HEK293T (cell line): ENCODE measurements around the gene MAD1L1.
"Not testable (repeated sequence)": the region's sequence is repeated elsewhere in the genome, so short reads cannot be mapped to it uniquely, and the experiment has no call there.

ENCODE experiments used
- CTCF ChIA-PET: fragments of 350-600 bp; formaldehyde crosslinking; extraction: SDS; loops from one replicate; lab custom pipeline; 2021; ENCODE audit warnings: antibody characterized with exemption, inconsistent platforms; lab: Yijun Ruan, JAX
- POLR2A ChIA-PET: fragments of 350-600 bp; formaldehyde crosslinking; extraction: SDS; loops from one replicate; lab custom pipeline; 2020; ENCODE audit warnings: antibody characterized with exemption, inconsistent platforms; lab: Yijun Ruan, JAX
- DNase-seq: peaks from one replicate; pipeline ENCODE4 v3.0.0; 2012; ENCODE audit warnings: mixed read lengths; ENCODE audit errors: extremely low spot score
- ARNT ChIP-seq: fragments of 450-650 bp; IDR thresholded peaks from 2 replicates; pipeline ENCODE4 v1.6.1; 2017; ENCODE audit warnings: mild to moderate bottlenecking
- BHLHE40 ChIP-seq: fragments of 450-650 bp; IDR thresholded peaks from 2 replicates; pipeline ENCODE4 v1.6.1; 2016; ENCODE audit warnings: mild to moderate bottlenecking, moderate library complexity, borderline replicate concordance
- CTBP1 ChIP-seq: fragments of 450-650 bp; IDR thresholded peaks from 2 replicates; pipeline ENCODE4 v1.6.1; 2016; ENCODE audit warnings: borderline replicate concordance
- ELF4 ChIP-seq: fragments of 450-650 bp; IDR thresholded peaks from 2 replicates; pipeline ENCODE4 v1.6.1; 2017; ENCODE audit warnings: antibody characterized with exemption
- FOXA1 ChIP-seq: fragments of 450-650 bp; IDR thresholded peaks from 2 replicates; pipeline ENCODE4 v1.6.1; 2016; ENCODE audit warnings: mild to moderate bottlenecking
- FOXK2 ChIP-seq: fragments of 450-650 bp; IDR thresholded peaks from 2 replicates; pipeline ENCODE4 v1.6.1; 2016; ENCODE audit warnings: mild to moderate bottlenecking
- FOXM1 ChIP-seq: fragments of 450-650 bp; IDR thresholded peaks from 2 replicates; pipeline ENCODE4 v1.6.1; 2017; ENCODE audit warnings: mild to moderate bottlenecking, borderline replicate concordance
- HDGF ChIP-seq: fragments of 450-650 bp; IDR thresholded peaks from 2 replicates; pipeline ENCODE4 v1.6.1; 2017; ENCODE audit warnings: antibody characterized with exemption, borderline replicate concordance
- L3MBTL2 ChIP-seq: fragments of 450-650 bp; conservative IDR thresholded peaks from 2 replicates; pipeline ENCODE4 v1.6.1; 2016; ENCODE audit warnings: mild to moderate bottlenecking
- LEF1 ChIP-seq: fragments of 450-650 bp; IDR thresholded peaks from 2 replicates; pipeline ENCODE4 v1.6.1; 2017; ENCODE audit warnings: mild to moderate bottlenecking, borderline replicate concordance
- NFRKB ChIP-seq: fragments of 450-650 bp; IDR thresholded peaks from 2 replicates; pipeline ENCODE4 v1.6.1; 2016; ENCODE audit warnings: mild to moderate bottlenecking, moderate library complexity
- SP1 ChIP-seq: fragments of 450-650 bp; IDR thresholded peaks from 2 replicates; pipeline ENCODE4 v1.6.1; 2017
- SUZ12 ChIP-seq: fragments of 450-650 bp; IDR thresholded peaks from 2 replicates; pipeline ENCODE4 v1.6.1; 2016; ENCODE audit warnings: mild to moderate bottlenecking
- TARDBP ChIP-seq: fragments of 450-650 bp; IDR thresholded peaks from 2 replicates; pipeline ENCODE4 v1.6.1; 2016
- ZNF384 ChIP-seq: fragments of 450-650 bp; IDR thresholded peaks from 2 replicates; pipeline ENCODE4 v1.6.1; 2016
- TF ChIP-seq, protein P1 (sequence below): fragments of 450-650 bp; IDR thresholded peaks from 2 replicates; pipeline ENCODE4 v1.6.1; 2016

MAD1L1 gene

DNA sequence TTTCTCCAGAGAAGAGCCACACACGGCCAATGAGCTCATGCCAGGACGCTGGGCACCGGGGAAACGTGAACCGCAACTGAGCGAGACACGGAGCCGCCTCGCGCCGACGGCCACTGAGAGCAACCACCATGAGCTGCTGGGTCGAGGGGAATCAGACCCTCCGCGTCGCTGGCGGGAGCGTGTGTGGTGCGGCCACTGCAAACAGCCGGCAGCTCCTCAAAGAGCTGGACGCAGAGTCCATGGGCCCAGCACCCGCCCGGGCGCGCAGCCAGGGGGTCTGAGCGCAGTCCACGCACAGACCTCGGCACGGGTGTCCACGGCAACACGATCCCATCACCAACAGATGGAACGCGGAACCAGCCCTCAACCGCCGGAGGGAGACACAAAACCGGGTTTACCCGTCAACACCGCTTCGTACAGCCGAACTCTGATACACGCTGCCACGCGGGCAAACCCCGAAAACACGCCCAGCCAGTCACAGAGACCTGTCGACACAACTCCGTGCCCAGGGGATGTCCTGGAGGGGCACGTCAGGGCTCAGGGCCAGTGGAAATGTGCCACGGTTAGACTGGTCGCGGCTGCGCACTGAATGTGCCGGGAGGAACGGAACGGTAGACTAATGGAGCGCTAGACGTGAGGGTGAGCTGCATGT is 415.6 kb downstream of the MAD1L1 start:
- POLR2A ChIA-PET: no interaction called here
- TF ChIP-seq TARDBP (no peak), L3MBTL2 (no peak), BHLHE40 (no peak), FOXA1 (no peak), FOXK2 (no peak), ZNF384 (no peak), LEF1 (no peak), ARNT (no peak), HDGF (no peak), ELF4 (no peak), SUZ12 (no peak), NFRKB (no peak), SP1 (no peak), FOXM1 (no peak), CTBP1 (no peak)
- TF ChIP-seq, protein P1, sequence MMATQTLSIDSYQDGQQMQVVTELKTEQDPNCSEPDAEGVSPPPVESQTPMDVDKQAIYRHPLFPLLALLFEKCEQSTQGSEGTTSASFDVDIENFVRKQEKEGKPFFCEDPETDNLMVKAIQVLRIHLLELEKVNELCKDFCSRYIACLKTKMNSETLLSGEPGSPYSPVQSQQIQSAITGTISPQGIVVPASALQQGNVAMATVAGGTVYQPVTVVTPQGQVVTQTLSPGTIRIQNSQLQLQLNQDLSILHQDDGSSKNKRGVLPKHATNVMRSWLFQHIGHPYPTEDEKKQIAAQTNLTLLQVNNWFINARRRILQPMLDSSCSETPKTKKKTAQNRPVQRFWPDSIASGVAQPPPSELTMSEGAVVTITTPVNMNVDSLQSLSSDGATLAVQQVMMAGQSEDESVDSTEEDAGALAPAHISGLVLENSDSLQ: no peak
- DNase-seq: no peak
- CTCF ChIA-PET: no interaction called here

DNA sequence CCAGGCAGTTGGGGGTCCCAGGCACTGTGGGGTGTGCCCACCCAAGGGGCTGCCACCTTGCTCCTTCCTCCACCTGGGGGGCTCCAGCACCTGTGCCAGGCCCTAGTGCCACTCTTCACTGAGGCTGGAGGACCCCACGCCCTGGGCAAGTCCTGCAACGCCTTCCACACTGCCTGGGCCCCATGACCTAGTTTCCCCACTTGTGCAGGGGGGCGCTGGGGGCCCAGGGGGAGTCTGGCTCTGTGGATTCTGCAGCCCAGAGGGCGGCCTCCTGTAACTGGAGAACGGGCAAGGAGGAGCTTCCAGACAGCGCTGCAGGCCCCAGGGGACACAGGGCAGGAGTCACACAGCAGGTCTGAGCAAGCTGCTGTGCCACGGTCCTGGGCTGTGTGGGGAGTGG is 416.3 kb downstream of the MAD1L1 start:
- POLR2A ChIA-PET, DNase-seq, CTCF ChIA-PET: not testable (repeated sequence)

DNA sequence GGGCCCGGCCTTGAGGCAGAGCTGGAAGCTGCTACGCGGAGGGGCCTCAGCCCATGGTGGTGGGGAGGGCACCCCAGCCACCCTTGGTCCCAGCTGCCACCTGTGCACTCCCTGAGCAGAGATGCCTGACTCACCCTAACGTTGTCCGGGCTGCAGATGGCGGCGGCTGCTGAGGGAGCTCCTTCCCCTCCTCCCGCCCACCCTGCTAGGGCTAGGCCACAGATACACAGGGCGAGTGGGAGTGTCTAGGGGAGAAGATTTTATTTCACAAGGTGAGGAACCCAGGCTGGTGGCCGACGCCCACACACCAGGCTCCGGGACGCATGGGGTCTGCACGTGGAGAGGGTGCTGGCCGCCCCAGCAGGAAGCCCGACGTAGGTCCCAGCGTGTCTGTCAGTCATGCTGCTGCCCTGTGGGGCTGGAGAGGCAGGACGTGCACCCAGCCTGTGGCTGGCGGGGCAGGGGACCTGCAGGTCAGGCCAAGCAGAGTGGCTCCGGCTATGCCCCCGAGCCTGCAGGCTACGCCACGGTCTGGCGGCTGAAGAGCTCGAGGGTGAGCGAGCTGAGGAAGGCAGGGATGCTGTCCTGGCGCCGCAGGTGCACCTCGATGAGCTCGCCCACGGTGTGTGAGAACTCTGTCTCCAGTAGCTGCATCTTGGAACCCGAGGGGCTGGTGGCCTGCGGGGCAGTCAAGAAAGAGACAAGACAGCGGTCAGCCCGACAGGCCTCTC is 417.0 kb downstream of the MAD1L1 start:
- POLR2A ChIA-PET, CTCF ChIA-PET, DNase-seq: not testable (repeated sequence)

DNA sequence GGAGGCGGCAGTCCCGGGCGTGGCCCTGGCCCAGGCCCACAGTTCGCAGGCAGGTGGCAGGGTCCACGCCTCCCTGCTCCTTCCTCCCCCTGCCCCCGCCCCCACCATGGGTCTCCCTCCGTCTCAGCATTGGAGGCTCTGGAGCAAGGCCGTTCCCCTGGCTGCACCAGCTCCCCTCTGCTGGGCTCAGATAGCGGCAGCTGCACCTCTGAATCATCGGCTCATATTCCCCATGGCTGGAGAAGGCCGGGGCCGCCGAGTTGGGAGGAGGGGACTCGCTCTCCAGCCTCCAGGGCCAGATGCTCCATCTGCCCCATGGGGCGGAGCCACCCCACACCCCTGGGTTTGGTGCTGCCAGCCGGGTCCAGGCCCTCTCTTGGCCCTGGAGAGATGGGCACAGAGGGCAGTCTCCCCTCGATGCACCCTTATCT is 417.7 kb downstream of the MAD1L1 start:
- CTCF ChIA-PET: no interaction called here
- POLR2A ChIA-PET: no interaction called here
- no peak for DNase-seq
- no peak for TF ChIP-seq HDGF
- TF ChIP-seq ZNF384: no peak
- TF ChIP-seq NFRKB: no peak
- TF ChIP-seq LEF1: no peak
- no peak for TF ChIP-seq ELF4
- TF ChIP-seq SP1: no peak
- no peak for TF ChIP-seq L3MBTL2
- TF ChIP-seq TARDBP: no peak
- TF ChIP-seq, protein P1: no peak
- no peak for TF ChIP-seq FOXM1
- no peak for TF ChIP-seq SUZ12
- TF ChIP-seq BHLHE40: no peak

DNA sequence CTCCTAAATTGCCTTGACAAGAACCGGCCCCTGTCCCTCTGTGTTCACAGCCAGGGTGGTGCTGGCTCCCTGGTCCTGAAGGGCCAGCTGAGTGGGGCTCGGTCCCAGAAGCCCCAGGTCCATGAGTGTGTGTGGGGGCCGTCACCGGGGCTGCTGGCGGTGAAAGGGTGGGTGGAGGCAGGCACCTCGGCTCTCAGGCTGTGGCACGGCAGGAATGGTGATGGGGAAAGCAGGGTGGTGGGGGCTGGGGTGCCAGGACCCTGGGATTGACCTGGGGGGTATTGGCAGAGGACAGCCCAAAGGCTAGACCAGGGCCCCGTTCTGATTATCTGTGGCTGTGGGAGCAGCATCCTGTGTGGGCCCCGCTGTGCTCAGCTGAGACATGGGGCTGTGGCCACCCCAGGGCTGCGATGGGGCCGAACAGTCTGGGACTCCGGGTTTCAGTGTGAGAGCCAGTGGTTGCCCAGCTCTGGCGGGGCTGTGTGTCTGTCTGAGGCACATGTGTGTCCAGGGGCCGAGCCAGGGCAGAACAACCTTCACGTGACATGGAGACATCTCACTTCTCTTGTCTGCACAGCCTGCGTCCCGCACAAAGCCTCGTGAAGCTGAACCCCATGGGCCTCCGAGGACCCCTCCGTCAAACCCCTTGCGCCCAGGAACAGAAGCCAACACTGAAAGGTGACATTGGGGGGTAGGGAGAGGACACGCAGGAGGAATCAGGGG is 418.5 kb downstream of the MAD1L1 start:
- DNase-seq: no peak
- CTCF ChIA-PET: no interaction called here
- TF ChIP-seq CTBP1: no peak
- TF ChIP-seq L3MBTL2: no peak
- TF ChIP-seq SP1: no peak
- no peak for TF ChIP-seq FOXM1
- TF ChIP-seq ZNF384: no peak
- TF ChIP-seq SUZ12: no peak
- no peak for TF ChIP-seq LEF1
- TF ChIP-seq NFRKB: no peak
- TF ChIP-seq, protein P1: no peak
- no peak for TF ChIP-seq FOXA1
- POLR2A ChIA-PET: no interaction called here

DNA sequence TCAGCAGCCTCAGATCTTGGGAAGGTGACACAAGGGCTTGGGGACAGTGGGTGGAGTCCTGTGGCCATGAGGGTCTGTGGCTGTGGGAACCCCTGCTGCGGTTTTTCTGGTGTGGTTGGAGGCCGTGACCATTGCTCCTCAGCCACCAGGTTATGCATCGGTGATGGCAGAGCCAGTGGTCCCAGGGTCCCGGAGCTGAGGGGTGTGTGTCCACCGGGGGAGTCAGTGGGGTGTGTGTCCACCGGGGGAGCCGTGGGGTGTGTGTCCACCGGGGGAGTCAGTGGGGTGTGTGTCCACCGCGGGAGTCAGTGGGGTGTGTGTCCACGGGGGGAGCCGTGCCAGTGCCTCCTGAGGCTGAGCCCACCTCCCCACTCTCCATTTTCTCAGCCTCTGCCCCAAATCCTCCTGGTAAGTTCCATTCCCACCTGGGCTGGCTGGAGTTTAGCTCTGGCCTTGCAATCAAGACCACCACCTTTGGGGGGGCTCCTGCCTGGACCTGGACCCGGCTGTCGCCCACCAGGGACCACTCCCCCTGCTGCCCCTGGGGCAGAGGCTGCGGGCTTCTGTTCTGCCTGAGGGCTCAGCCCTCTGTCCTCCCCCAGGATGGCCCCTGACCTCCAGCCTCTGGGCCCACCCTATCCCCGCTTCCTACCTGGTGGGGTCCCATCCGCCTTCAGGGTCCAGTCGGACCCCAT is 419.2 kb downstream of the MAD1L1 start:
- CTCF ChIA-PET: no interaction called here
- DNase-seq: no peak
- no peak for TF ChIP-seq FOXK2
- no peak for TF ChIP-seq ARNT
- TF ChIP-seq L3MBTL2: no peak
- TF ChIP-seq TARDBP: no peak
- TF ChIP-seq LEF1: no peak
- no peak for TF ChIP-seq BHLHE40
- no peak for TF ChIP-seq SUZ12
- TF ChIP-seq, protein P1: no peak
- no peak for TF ChIP-seq ELF4
- TF ChIP-seq HDGF: no peak
- no peak for TF ChIP-seq SP1
- no peak for TF ChIP-seq FOXM1
- TF ChIP-seq FOXA1: no peak
- TF ChIP-seq CTBP1: no peak
- TF ChIP-seq NFRKB: no peak
- no peak for TF ChIP-seq ZNF384
- POLR2A ChIA-PET: no interaction called here
